COLO829 (cell line): ENCODE results near the gene SULF2.

ENCODE experiments used
- DNase-seq: peaks from one replicate; pipeline ENCODE4 v3.0.0; 2012; ENCODE audit warnings: low spot score

Gene SULF2

DNA sequence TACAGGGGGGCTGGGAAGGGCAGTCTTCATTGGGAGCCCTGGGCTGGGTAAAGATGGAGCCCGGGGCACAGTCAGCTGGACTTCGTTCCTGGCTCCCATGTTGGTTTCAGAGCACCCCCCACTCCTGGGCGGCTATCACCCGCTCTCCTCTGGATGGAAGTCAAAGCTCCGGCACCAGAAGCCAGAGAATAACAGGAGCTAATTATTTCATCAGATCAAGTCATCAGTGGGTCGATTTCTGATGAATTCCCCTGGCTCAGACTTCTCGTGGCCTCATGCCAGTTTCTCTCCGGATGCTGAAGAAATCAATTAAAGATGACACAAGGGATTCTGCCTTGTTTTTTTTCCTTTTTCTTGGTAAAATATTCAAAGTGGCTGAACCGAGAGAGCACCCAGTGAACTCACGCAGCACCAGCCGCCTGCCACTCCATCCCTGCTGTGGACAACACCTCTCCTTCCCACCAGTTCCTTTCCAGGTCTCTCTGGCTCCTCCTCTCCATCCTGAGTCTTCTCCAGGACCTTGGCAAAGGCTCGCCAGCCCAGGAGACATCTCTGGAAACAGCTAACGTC is 22.5 kb downstream of the SULF2 start:
- DNase-seq: no peak

DNA sequence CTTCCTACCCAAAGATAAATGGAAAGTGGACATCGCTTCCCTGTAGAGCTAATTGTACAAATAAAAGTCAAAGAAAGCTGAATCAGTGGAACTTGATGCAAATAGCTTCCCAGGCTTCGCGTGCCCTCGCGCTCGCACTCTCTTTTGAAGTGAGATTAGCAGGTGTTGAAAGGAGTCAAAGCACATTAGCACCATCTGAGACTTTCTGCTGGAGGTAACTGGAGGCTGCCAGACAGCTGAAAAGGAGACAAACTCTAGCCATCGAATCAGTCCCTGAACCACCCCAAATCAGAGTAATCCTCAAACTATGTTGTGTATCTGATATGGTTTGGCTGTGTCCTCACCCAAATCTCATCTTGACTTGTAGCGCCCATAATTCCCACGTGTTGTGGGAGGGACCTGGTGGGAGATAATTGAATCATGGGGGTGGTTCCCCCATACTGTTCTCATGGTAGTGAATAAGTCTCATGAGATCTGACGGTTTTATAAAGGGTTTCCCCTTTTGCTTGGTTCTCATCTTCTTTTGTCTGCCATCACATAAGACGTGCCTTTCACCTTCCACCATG is 23.7 kb downstream of the SULF2 start:
- no peak for DNase-seq

DNA sequence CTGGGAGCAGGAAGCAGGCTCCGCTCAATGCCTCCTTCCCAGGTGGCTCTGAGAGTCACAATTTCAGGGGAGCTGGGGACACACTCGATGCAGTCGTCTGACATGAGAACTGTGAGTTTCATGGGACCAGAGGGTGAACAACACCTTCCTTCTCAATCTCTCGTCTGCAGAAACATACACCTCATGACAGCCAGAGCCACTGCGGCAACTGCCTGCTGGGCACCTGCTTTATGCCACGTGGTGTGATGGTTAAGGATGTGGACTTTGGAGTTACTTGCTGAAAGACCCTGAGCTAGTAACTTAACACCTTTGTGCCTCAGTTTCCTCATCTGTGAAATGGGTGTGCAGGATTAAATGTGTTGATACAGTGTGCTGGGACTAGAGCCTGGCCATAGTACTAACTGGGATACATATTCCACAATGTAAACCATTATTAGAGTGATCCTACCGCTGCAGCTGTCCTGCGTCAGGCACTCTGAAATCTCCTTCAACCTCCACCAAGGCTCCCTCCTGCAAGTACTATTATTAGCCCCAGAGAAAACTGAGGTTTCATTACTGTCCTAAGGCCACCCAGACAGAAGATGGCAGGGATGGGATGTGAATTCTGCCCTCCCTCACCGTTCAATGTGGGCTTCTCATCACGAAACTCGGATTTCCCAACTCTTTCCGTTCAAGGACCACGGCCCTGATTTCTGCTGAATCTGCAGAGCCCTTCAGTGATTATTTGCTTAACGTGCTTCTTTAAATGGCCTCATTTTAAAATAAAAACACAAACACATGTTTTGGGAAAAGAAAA is 24.4 kb downstream of the SULF2 start:
- DNase-seq: no peak

DNA sequence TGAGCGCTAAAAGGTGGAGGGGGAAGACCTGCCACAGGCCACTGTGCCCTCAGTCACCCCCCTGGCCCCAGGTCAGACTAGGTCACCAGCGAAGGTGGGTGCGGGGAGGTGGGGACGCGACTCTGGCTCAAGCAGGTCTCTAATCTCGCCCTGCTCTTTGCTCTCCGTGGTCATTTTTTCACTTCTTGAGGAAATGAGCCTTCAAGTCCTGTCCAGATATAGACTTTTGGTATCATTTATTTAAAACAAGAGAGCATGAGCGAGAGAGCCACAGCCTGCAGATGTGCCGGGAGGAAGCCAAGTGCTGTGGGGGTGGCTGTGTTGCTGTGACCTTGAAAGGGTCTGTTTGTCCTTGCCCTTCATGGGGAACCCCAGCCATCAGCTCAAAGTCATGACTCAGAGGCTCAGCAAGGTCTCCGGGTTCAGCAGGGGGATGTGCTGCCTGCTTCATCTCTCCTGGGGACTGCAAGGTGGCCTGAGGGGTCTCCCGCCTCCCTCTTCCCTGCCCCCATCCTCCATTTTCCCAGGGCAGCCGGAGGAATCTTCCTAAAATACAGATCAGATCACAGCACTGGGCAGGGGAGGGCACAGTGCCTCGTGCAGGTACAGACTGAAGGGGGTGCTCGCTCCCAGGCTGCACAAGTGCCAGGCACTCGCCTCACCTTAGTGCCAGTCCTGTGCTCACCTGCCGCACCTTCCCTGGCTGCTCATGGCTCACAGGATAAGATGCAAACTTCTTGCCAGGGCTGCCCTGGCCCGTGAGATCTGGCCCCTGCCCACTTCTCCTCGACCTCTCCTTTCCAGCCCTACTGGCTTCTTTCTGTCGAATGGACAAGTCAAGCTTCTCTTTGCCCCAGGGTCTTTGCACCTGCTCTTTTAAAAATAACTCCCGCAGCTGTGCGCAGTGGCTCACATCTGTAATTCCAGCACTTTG is 26.5 kb downstream of the SULF2 start:
- DNase-seq: no peak

- DNase-seq: no peak
Measured at GRCh38 chr20:47757145-47758035, 27.9 kb downstream of the SULF2 start.

- DNase-seq: no peak
Measured at GRCh38 chr20:47754946-47755652, 30.2 kb downstream of the SULF2 start.

DNA sequence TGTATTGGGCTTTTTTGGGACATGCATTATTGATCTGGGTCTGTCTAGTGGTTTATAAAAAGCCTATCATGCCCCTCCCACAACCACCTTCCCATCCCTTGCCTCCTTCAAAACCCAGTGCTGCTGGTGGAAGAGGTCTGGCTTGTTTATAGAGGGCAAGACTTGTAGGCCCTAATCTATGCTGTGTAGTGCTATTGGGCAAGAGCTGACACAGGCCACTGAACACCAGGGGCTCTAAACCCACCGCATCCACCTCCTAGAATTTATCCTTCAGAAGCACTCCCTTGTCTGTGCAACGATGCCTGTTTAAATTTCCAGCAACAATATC is 30.9 kb downstream of the SULF2 start:
- no peak for DNase-seq

- DNase-seq: no peak
Measured at GRCh38 chr20:47753576-47754387, 31.5 kb downstream of the SULF2 start.

GRCh38 chr20:47751449-47751848 is 33.8 kb downstream of the SULF2 start:
- no peak for DNase-seq

- DNase-seq: no peak
Measured at GRCh38 chr20:47749339-47749738, 35.9 kb downstream of the SULF2 start.

GRCh38 chr20:47748823-47749222 is 36.5 kb downstream of the SULF2 start:
- DNase-seq: no peak

- no peak for DNase-seq
Measured at GRCh38 chr20:47748069-47748468, 37.2 kb downstream of the SULF2 start.

- DNase-seq: no peak
Measured at GRCh38 chr20:47747669-47748031, 37.6 kb downstream of the SULF2 start.

DNA sequence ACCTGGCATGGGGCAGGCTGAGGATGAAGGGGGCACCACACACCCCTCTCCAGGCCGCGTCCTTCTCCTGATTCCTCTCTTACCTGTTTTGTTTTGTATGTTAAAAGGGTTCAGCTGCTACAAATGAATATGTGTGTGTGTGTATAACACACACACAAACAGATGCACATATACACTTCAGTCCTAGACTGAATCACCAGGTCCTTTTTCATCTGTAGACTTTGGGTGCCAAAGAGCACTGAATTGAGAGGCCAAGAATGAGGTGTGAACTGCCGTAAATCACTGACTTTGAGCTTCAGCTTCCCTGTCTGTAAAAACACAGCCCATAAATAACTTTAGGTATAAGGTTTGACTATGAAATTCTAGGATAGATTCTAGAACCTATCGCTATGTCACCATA is 40.5 kb downstream of the SULF2 start:
- no peak for DNase-seq

DNA sequence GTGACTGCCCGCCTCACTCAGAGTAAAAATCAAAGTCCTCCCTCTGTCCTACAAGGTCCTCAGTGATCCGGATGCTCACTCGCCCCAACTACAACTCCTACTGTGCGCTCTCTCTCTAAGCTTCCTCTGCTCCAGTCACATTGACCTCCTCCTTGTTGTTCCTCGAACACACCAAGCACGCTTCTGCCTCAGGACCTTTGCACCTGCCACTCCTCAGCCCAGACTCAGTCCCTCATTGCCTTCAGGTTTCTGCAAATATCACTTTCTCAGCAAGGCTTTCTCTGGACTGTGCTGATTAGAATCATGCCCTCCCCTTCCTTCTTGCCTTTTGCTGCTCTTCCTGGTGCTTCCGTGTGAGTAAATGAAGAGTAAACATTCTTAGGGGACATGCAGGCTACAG is 41.6 kb downstream of the SULF2 start:
- no peak for DNase-seq

DNA sequence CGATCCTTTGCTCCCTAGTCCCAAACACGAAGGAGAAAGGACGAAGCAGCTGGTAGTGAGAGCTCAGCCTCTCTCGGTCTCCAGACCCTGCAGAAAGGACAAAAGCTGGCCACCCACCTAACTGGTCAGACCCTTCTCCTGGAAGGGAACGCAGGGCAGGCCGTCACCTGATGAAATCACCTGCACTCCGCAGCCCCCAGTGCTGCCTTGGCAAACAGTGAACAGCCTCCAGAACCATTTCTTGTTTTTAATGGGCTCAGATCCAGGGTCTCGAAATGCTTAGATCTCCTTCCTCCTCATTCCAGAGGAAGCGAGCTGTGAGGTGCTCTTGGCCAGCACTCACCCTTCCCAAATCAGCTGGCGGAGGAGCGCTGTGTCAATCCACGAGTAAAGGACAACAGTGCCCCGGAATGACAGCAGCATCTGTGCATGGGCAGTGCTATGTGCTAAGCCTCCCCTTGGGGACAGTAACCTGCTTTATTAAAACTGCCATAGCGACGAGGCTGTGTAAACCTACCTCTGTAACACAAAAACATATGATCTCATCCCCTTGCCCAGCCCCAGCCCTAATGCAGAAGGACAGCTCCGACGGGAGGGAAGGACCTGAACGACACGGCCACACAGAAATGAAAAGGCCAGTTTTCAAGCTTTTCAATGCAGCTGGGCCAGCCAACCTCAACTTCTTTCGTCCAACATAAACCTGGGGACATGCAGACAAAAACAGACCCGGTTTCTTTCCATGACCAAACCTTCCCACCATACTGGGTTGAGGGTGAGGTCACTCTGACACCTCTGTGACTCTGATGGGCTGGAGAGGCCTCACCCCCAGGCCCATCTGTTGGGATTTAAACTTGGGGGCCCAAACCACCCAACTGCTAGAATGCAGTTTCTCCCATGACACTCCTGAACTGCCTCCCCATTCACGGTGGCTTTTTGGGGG is 43.3 kb downstream of the SULF2 start:
- no peak for DNase-seq

- DNase-seq: no peak
Measured at GRCh38 chr20:47740862-47741184, 44.5 kb downstream of the SULF2 start.

- DNase-seq: no peak
Measured at GRCh38 chr20:47740121-47740861, 45.0 kb downstream of the SULF2 start.
